GM21360 (cell line): ENCODE results near the gene ZNF469.
"Not testable (repeated sequence)": the region's sequence is repeated elsewhere in the genome, so short reads cannot be mapped to it uniquely, and the experiment has no call there.

Source experiments
- ATAC-seq: cut with Tn5 transposase; IDR thresholded peaks from one replicate; pipeline ENCODE4 v1.9.1; 2021; ENCODE audit warnings: mild to moderate bottlenecking, moderate library complexity; ENCODE audit not compliant: unreplicated experiment

Gene ZNF469

DNA sequence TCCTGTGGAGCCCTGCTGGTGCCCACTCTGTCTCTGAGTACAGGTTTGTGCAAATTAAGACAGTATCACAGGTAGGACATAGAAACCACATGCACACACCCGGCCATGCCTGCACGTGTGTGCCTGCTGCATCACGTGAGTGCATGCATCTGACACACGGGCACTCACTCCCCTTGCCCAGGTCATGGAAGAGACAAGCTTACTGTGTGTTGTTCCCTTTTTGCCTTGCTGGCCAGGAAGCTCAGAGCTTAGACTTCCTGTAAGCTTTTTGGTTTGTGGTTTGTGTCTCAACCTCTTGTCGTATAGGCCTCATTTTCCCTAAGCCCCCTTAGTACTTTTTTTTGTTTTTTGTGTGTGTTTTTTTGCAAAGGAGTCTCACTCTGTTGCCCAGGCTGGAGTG, 25.0 kb downstream of the ZNF469 start:
- ATAC-seq = no peak

DNA sequence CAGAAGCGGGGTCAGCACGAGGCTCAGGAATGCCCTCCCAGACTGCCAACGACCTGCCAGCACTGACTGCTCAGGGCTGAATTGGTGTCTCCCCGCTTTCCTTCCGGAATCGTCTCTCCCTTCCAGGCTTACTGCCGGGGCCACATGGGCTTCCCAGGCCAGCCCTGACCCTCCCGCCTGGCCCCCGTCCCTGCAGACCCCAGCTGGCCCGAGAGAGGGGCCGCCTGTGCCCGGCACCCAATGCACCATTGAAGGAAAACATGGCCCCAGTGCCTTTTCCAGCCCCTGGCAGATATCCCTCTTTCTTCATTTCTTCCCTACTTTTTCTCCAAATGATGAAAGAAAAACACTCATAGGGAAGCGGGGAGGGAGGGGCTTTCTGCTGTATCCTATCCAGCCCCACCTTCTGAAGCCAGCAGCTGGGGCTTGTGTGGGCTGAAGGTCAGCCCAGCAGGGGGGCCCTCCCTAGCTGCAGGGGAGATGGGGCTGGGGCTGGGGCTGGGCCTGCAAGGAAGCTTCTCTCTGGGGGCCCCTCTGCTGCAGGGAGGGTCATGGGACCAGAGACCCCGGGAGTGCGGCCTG, 25.9 kb downstream of the ZNF469 start:
- ATAC-seq = no peak

GRCh38 chr16:88409296-88410065, 26.7 kb downstream of the ZNF469 start:
- no peak for ATAC-seq

- ATAC-seq = not testable (repeated sequence)
These were observed 27.7 kb downstream of the ZNF469 start for GRCh38 chr16:88410297-88410968.

GRCh38 chr16:88411951-88412576, 29.3 kb downstream of the ZNF469 start:
- ATAC-seq = no peak

DNA sequence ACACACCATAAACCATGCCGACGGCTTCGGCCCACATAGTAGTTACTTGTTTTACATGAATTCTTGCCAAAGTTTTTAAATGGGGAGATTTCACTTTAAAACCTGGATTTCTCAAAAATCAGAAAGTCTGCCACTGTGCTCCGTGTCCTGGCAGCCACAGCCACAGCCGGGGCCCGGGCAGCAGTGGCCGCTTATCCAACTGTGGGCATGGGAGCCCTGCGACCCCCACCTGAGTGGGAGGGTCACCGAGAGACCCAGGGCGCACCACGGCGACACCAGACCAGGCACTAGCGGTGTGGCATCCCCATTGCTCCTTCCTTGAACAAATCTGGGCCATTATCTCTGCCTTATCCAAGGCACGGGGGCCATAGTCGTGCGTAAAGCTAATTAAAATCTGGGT, 30.0 kb downstream of the ZNF469 start:
- ATAC-seq = no peak

DNA sequence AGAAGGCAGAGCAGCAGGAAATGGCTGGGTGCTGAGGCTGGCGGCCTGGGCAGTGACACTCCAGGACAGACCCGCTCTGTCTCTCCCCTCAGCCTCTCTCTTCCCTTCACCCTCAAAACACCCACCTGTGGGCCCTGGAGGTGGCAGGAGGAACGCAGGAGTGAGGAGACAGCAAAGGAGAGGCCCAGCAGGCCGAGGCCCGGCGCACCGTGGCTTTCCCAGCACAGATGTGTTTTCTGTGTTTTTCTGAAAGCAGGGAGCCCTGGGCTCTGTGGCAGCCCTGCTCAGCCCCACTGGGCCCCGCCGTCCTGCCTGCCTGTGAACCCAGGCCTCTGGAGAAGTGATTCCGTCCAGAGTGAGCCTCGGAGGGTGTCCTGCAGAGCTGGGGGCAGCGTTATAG, 30.5 kb downstream of the ZNF469 start:
- no peak for ATAC-seq

DNA sequence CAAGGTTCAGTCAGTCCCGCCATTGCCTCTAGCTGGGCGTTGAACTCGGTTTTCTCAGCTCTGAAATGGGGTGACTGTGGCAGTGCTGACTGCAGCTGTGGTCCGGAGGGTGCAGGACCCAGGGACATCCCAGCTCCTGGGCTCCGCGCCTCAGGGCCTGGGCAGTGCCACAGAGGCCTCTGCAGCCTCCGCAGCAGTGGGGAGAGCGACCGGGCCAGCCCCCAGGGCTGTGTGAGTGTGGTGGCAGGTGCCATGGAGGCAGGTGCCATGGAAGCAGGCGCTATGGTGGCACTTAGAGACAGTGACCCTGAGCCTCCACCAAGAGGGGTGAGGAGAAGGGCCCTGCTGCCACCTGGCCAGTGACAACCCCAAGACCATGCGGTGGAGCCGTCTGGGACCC, 30.9 kb downstream of the ZNF469 start:
- ATAC-seq = no peak

- ATAC-seq = no peak
These were observed 32.0 kb downstream of the ZNF469 start for GRCh38 chr16:88414521-88415380.

DNA sequence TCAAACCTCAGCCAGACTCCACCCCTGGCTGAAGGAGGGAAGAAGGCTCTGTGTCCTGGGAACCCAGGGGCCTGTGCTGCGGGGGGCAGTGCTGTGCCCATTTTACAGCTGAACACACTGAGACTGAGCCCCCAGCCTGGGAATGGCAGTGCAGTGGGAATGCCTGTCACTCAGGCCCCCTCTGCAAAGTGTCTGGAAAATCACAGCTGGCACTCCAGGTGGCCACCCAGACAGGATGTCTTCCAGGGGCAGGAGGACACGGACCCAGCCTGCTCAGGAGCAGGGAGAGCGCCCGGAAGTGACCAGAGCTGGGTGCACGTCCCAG, 32.6 kb downstream of the ZNF469 start:
- ATAC-seq = no peak

DNA sequence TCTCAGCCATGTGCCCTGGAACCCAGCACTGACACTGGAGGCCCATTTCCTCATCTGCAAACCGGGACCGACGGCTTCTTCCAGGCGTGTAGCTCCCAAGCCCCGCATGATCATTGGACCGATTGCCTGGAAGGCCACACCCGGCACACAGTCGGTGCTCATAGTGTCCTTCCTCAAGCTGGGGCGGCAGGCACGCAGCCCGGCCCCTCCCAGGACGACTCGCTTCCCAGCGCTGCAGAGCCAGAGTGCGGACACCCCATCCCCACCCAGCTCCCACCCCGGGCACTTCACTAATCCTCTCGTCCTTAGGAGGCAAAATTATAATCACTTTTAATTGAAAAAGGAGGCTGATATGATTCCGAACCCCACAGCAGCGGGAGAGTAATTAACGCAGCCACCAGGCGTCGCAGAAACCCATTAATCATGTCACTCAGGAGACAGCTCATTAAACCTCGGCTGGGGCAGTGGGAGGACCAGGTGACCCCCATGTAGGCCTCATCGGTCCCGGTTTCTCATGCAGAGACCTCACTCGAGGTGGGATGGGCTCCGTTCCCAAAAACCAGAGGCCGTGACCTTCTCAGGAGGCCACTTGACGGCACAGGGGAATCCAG, 33.1 kb downstream of the ZNF469 start:
- no peak for ATAC-seq

DNA sequence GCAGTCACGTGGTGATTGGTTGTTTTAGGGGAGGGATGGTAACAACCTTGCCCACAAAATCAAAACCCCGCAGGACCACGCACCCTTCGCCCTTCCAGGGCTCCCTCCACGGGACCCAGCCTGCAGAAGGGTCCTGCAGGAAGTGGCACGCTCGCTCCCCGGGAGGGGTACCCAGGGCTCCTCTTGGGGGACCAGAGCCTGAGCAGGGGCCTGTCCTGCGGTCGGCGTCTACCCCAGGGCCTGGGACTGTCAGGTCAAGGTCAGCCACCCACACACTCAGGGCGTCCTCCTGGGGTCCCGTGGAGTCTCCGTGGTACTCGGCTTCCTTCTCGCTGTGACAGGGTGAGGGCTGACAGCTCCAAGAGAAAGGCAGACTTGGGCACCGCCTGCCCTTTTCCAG, 33.9 kb downstream of the ZNF469 start:
- ATAC-seq = no peak

GRCh38 chr16:88417684-88418476, 35.1 kb downstream of the ZNF469 start:
- no peak for ATAC-seq

GRCh38 chr16:88418869-88419268, 36.1 kb downstream of the ZNF469 start:
- ATAC-seq = no peak

DNA sequence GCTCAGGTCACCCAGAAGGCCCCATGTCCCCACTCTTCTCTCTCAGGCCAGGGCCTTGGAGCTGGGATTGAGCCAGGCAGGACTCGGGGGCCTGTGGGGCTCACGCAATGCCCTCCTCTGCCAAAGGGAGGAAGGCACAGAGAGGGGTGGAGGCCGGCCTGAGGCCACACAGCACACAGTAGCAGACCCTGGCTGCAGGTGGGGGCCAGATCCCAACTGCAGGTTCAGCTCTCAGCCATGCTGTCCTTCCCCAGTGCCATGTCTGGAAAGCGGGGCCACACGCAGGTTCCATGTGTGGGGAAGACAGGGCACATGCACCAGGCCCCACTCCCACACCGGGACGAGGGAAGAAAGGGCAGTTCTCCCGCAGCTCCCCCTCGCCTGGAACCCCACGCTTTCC, 37.0 kb downstream of the ZNF469 start:
- no peak for ATAC-seq

DNA sequence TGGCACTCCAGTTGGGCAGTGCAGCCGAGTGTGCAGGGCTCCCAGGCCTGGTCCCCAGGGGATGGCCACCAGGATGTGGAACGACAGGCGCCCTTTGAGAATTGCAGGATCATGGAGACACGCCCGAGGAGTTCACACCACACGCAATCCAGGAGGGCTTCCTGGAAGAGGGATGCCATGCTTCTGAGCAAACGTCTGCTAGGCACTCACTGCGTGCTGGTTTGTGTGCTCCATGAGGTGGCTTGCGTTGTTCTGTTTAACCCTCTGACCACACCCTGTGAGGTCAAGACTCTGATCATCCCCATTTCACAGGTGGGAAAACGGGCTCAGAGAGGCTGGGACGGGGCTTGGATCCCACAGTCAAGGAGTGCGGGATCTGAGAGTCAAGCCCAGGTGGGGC, 37.7 kb downstream of the ZNF469 start:
- ATAC-seq = no peak

DNA sequence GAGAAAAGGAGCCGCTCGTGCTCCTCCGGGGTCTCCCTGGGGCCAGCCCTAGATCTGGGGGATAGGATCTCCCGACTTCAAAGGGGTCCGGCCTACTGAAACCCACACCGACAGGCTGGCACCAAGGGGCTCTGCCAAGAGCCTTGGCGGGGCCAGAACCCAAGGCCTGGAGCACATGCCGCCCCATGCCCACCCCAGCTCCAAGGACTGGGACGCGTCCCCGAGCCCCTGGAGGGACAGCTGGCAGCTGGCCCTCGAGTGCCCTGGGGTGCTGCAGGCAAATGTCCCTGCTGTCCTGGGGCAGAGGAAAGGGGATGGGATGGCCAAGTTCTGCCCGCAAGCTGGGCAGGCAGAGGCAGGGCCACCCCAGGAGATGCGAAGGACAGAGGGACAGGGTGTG, 38.5 kb downstream of the ZNF469 start:
- ATAC-seq = no peak

DNA sequence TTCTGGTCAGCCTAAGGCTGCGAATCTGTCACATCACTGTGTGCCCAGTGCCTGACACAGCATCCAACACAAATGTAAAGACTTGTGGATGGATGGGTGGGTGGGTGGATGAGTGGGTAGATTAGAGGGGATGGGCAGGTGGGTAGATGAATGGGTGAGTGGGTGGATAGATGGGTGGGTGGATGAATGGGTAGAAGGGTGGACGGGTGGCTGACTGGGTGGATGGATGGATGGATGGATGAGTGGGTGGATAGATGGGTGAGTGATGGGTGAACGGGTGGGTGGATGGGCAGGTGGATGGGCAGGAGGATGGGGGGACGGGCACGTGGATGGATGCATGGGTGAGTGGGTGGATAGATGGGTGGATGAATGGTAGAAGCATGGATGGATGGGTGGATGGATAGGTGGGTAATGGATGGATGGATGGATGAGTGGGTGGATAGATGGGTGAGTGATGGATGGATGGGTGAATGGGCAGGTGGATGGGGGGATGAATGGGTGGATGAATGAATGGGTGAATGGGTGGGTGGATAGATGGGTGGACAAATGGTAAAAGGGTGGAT, 39.2 kb downstream of the ZNF469 start:
- ATAC-seq = no peak

DNA sequence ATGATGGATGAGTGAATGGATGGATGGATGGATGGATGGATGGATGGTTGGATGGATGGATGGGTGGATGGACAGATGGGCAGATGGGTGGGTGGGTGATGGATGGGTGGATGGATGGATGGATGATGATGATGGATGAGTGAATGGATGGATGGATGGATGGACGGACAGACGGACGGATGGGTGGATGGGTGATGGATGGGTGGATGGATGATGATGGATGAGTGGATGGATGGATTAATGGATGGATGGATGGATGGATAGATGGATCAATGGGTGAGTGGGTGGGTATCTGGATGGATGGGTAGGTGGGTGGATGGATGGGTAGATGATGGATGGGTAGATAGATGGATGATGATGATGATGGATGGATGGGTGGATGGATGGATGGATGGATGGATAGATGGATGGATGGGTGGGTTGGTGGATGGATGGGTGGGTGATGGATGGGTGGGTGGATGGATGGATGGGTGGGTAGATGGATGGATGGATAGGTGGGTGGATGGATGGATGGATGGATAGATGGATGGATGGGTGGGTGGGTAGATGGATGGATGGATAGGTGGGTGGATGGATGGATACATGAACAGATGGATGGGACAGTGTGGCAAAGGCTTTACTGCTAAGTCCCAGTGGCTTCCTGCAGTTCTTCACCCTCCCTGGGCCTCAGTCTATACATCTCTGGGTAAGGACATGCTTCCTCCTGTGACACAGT, 40.1 kb downstream of the ZNF469 start:
- ATAC-seq = no peak
